Measurements from ENCODE around the gene GNL3. TPM values are rescaled to one million over a fixed set of nuclear protein-coding genes. Genes with fewer than 3 reads are reported as not detected.

Gene GNL3, protein sequence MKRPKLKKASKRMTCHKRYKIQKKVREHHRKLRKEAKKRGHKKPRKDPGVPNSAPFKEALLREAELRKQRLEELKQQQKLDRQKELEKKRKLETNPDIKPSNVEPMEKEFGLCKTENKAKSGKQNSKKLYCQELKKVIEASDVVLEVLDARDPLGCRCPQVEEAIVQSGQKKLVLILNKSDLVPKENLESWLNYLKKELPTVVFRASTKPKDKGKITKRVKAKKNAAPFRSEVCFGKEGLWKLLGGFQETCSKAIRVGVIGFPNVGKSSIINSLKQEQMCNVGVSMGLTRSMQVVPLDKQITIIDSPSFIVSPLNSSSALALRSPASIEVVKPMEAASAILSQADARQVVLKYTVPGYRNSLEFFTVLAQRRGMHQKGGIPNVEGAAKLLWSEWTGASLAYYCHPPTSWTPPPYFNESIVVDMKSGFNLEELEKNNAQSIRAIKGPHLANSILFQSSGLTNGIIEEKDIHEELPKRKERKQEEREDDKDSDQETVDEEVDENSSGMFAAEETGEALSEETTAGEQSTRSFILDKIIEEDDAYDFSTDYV
- total RNA-seq = 91.3 and 106 TPM in 2 replicates

DNA sequence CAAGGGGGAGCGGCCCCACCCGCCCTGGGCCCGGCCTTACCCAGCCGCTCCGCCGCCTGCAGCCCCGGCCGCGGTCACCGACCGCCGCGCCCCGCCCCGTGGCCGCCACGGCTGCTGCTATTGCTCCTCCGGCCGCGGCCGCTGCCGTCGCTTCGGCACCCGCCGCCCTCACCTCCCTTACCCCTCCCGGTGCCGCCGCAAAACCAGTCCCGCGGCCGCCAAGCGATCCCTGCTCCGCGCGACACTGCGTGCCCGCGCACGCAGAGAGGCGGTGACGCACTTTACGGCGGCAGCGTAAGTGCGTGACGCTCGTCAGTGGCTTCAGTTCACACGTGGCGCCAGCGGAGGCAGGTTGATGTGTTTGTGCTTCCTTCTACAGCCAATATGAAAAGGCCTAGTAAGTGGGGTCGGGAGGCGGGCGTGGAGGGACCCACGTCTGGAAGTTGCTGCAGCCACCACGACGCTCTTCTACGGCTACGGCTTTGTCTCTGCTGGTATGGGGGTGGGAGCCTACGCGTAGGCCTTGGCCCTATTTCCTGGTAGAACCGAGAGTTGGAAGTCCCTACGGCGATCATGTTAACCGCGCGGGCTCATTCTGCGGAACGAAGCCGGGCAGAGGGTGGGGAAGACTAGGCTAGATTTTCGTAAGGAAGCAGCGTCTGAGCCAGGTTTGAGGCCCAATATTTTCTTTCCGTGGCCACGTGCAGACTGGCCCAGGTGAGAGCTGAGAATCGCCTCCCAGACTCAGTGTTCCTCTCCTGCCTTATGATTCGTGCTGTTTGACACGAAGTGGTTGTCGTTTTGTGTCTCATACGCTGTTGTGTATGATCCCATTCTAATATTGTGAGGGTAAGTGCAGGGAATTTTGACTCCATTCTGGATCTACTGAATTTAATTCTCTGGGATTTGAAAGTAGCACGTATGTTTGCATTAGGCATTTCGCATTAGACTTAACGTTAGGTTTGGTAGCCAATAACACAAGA is at the start of gene GNL3, which contains the start of gene PBRM1:
TSS of gene GNL3 (plus strand) at position 324 of the 983 bp plus-strand sequence. CDS start at position 385, 61 bp downstream.
TSS of gene PBRM1 (minus strand) at position 205 of the 983 bp plus-strand sequence.

DNA sequence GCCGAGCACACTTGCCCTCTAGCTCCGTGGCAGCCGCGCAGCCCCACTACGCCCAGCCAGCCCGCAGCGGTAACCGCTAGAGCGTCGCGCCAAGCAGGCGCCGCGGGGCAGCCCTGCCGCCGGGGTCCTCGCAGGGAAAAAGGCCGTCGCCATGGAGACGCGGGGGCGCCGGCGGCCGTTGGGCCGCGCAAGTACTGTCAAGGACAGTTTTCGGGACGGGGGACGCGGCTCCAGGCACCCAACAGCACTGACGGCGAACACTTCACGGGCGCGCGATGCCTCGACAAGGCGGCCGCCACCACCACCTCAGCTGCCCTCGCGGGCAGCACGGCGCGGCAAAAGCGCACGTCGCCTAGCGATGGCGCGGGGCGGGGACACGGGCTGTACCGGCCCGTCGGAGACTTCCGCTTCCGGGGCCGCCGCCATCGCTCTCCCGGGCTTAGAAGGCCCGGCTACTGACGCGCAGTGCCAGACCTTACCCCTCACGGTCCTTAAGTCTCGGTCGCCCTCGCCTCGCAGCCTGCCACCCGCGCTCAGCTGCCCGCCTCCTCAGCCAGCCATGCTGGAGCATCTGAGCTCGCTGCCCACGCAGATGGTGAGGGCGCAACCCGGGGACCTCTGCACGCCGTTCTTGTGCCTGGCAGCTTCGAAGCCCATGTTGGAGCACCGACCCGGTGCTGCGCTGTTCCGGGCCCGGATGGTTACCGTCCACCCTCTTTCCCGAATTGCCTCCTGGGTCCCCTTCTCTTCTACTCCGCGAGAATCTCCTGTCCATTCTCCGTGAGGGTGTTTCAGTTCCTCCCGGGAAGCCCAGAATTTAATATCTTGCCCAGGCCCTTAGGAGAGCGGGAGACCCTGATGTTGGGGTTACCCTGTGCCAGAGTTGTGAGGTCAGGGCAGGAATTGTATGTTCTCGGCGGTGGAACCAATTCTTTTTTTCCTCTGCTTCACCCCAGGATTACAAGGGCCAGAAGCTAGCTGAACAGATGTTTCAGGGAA is 20.2 kb downstream of the GNL3 start, which contains the start of the genes GLT8D1 and SPCS1:
TSS of gene GLT8D1 (minus strand) at position 104 of the 999 bp plus-strand sequence. CDS start 5,331 bp downstream, outside the sequence.
TSS of gene SPCS1 (plus strand) at position 419 of the 999 bp plus-strand sequence. CDS start at position 560, 141 bp downstream.

Other genes starting within 250 kb of the GNL3 start
- gene SEMA3G, start 240.9 kb upstream of the GNL3 start, total RNA-seq = 0.21 and 0.79 TPM in 2 replicates
- gene TNNC1, start 232.0 kb upstream of the GNL3 start, total RNA-seq = 0.23 and 0.85 TPM in 2 replicates
- gene NISCH, start 230.4 kb upstream of the GNL3 start, total RNA-seq = 31.2 and 41.2 TPM in 2 replicates
- gene STAB1, start 190.7 kb upstream of the GNL3 start, total RNA-seq = not detected in 2 replicates
- 237 and 246 TPM in 2 replicates for gene NT5DC2, start 152.2 kb upstream of the GNL3 start, total RNA-seq
- 1.3 and 14.2 TPM in 2 replicates for gene UQCC5, start 149.4 kb upstream of the GNL3 start, total RNA-seq
- gene PBRM1, start 119 bp upstream of the GNL3 start, total RNA-seq = 25.2 and 41.5 TPM in 2 replicates
- 50.4 and 59.9 TPM in 2 replicates for gene GLT8D1, start 19.8 kb downstream of the GNL3 start, total RNA-seq
- 169 and 183 TPM in 2 replicates for gene SPCS1, start 20.1 kb downstream of the GNL3 start, total RNA-seq
- gene NEK4, start 84.9 kb downstream of the GNL3 start, total RNA-seq = 7.9 and 14.5 TPM in 2 replicates
- gene ITIH1, start 91.6 kb downstream of the GNL3 start, total RNA-seq = not detected in 2 replicates
- not detected in 2 replicates for gene ITIH3, start 108.8 kb downstream of the GNL3 start, total RNA-seq
- not detected in 2 replicates for gene ITIH4, start 144.6 kb downstream of the GNL3 start, total RNA-seq
- gene MUSTN1, start 149.0 kb downstream of the GNL3 start, total RNA-seq = 0.79 TPM in 1 of 2 replicates, not detected in the other
- gene STIMATE, start 211.5 kb downstream of the GNL3 start, total RNA-seq = 11.9 and 13.8 TPM in 2 replicates